HT-29 (cell line): ENCODE results near the gene NPLOC4. TPM values are rescaled to one million over a fixed set of nuclear protein-coding genes. Genes with fewer than 3 reads are reported as not detected.
A peak's percentile ranks its signal among the peaks of the same experiment; 100 is the strongest.

ENCODE experiments used
- DNase-seq: peaks from one replicate; pipeline ENCODE4 v3.0.0-alpha.2; 2015; ENCODE audit warnings: low spot score
- total RNA-seq: library from RNA; depleted of rRNA; stranded (reverse); fragments of >200 nt; shearing (Covaris generic); gene quantifications from 2 replicates; pipeline ENCODE4 v1.2.3, GENCODE V29; 2014

The NPLOC4 gene
- total RNA-seq, 1 experiment from 2014 or later, result 94.2 TPM

GRCh38 chr17:81520021-81520901, 116.7 kb downstream of the NPLOC4 start:
- DNase-seq, result no peak

- peak; percentile 81 for DNase-seq
These were observed 117.5 kb downstream of the NPLOC4 start for GRCh38 chr17:81519284-81520020.

- peak; percentile 71 for DNase-seq
These were observed 118.1 kb downstream of the NPLOC4 start for GRCh38 chr17:81518785-81519283.

GRCh38 chr17:81518113-81518784, 118.7 kb downstream of the NPLOC4 start:
- peak; percentile 64 for DNase-seq

- no peak for DNase-seq
These were observed 119.4 kb downstream of the NPLOC4 start for GRCh38 chr17:81517339-81518112.

- no peak for DNase-seq
These were observed 119.9 kb downstream of the NPLOC4 start for GRCh38 chr17:81517009-81517338.

- no peak for DNase-seq
These were observed 120.5 kb downstream of the NPLOC4 start for GRCh38 chr17:81516439-81516838.

GRCh38 chr17:81515530-81516041, 121.3 kb downstream of the NPLOC4 start:
- DNase-seq, result no peak

- DNase-seq, result peak; percentile 75
These were observed 122.0 kb downstream of the NPLOC4 start for GRCh38 chr17:81514739-81515529.

GRCh38 chr17:81514489-81514738, 122.5 kb downstream of the NPLOC4 start:
- no peak for DNase-seq

GRCh38 chr17:81513753-81514488, 123.0 kb downstream of the NPLOC4 start:
- DNase-seq, result peak; percentile 84

- DNase-seq, result peak; percentile 78
These were observed 123.5 kb downstream of the NPLOC4 start for GRCh38 chr17:81513372-81513752.

- peak; percentile 91 for DNase-seq
These were observed 124.1 kb downstream of the NPLOC4 start, which contains the start of gene ACTG1 for GRCh38 chr17:81512562-81513371. ACTG1 (minus strand) TSS chr17:81512799; CDS start chr17:81512354, 445 bp downstream.

GRCh38 chr17:81511804-81512561, 124.9 kb downstream of the NPLOC4 start:
- peak; percentile 43 for DNase-seq

- peak; percentile 47 for DNase-seq
These were observed 125.4 kb downstream of the NPLOC4 start for GRCh38 chr17:81511554-81511803.

- peak; percentile 40 for DNase-seq
These were observed 125.9 kb downstream of the NPLOC4 start for GRCh38 chr17:81510785-81511553.

GRCh38 chr17:81509972-81510784, 126.7 kb downstream of the NPLOC4 start:
- DNase-seq, result peak; percentile 49
